Uterus (tissue), 2 donors: ENCODE measurements around the gene ADAMTS17.

Experiments used
- CTCF ChIP-seq, 4 experiments: fragments of 200-600 bp in 2 of 4; fragments of 450-650 bp in 2 of 4; sonication (generic) in 2 of 4; IDR thresholded peaks; one replicate each; pipeline ENCODE4 v1.5.1; 2016 to 2019; ENCODE audit warnings: antibody characterized with exemption in 4 of 4, mild to moderate bottlenecking in 2 of 4, moderate library complexity in 1 of 4
- POLR2A ChIP-seq, 2 donors: fragments of 450-650 bp; IDR thresholded peaks; one replicate each; pipeline ENCODE4 v1.6.1; 2016; ENCODE audit warnings: antibody characterized with exemption in 2 of 2, mild to moderate bottlenecking in 1 of 2, moderate library complexity in 1 of 2

GRCh38 chr15:100038736-100039135, 303.0 kb downstream of the ADAMTS17 start:
- TF ChIP-seq CTCF (IDR thresholded peaks at IDR 0.05) (no peak), POLR2A (IDR thresholded peaks at IDR 0.05) (no peak)
